HL-60 (cell line): ENCODE measurements around the gene FNIP2.

ENCODE experiments used
- DNase-seq, 2 experiments: peaks; one replicate each; pipeline ENCODE4 v3.0.0-alpha.2; 2010 to 2020; ENCODE audit warnings: low read depth in 1 of 2, low spot score in 1 of 2
- H3K27ac ChIP-seq: fragments of 250-450 bp; sonication (Bioruptor Pico); replicated peaks from 2 replicates; pipeline ENCODE4 v1.5.1; 2020; ENCODE audit warnings: mild to moderate bottlenecking, moderate library complexity
- H3K27me3 ChIP-seq: fragments of 250-450 bp; sonication (Bioruptor Pico); 2 replicates; pipeline ENCODE4 v1.5.1; 2021; ENCODE audit warnings: mild to moderate bottlenecking, moderate library complexity; ENCODE audit not compliant: insufficient read depth, poor library complexity, severe bottlenecking
- H3K4me3 ChIP-seq: replicated peaks from 2 replicates; pipeline ENCODE4 v1.5.1; 2011; ENCODE audit warnings: mild to moderate bottlenecking, control low read depth, low read length; ENCODE audit not compliant: insufficient read depth
- GABPA ChIP-seq: IDR thresholded peaks from 2 replicates; pipeline ENCODE4 v1.6.1; 2012; ENCODE audit warnings: low read depth
- POLR2AphosphoS5 ChIP-seq: IDR thresholded peaks from 2 replicates; pipeline ENCODE4 v1.6.1; 2012; ENCODE audit warnings: low read depth
- SPI1 ChIP-seq: IDR thresholded peaks from 2 replicates; pipeline ENCODE4 v1.6.1; 2012; ENCODE audit warnings: low read depth, mild to moderate bottlenecking, borderline replicate concordance
- TF ChIP-seq, protein P1 (sequence below): IDR thresholded peaks from one replicate; pipeline ENCODE4 v1.5.1; 2011; ENCODE audit warnings: low read length, control low read depth, inconsistent platforms; ENCODE audit not compliant: insufficient read depth
- TF ChIP-seq, protein P2 (sequence below): IDR thresholded peaks from 2 replicates; pipeline ENCODE4 v1.6.1; 2012; ENCODE audit warnings: low read depth; ENCODE audit not compliant: insufficient replicate concordance

The FNIP2 gene

DNA sequence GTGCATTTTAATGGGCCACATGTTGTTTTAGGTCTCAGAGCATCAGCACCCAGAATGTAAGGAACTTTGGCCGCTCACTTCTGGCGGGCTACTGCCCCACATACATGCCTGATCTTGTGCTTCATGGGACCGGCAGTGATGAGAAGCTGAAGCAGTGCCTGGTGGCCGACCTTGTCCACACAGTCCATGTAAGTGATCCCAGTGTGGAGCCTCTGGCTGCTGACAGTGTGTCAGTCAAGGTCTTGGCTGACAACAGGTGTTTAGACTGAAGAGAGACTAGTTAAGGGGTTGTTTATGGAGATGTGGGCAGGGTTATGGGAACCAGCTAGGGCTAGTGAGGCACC is 101.4 kb downstream of the FNIP2 start:
- TF ChIP-seq GABPA (no peak), SPI1 (no peak)
- Histone ChIP-seq H3K4me3 (no peak overlapping the region), H3K27ac (no peak overlapping the region), H3K27me3 (no peaks in the 10 kb centered on the region)
- DNase-seq: no peak

DNA sequence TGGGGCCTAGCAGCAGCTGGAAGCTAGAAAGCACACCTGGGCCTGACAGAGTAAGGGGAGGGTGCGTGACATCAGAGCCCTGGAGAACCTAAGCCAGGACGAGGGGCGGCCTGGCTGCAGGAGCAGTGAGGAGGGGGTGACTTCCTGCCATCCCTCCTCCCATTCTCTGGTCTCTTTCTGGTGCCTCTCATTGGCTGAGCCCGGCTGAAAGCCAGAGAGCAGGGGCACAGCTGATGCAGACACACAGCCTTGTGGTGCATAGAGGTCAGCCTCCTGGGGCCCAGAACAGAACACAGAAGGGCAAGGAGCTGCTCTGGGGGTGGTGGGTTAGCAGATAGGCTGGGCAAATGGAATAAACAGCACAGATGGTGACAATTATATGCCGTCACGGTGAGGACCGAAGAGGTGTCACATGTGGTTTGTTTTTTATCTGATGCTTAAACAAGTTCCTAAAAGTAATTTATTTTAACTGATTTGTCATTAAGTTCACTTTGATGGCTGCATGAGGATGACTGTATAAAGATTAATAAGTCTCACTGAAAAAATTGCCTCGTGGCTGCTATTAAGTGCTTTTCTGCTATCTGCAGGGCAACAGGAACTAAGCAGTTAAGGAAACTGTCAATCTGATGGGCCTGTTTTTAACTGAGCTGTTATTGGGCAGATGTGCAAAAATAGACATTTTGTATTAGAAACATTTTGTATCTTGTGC is 102.0 kb downstream of the FNIP2 start:
- H3K27ac ChIP-seq: no peak overlapping the region
- no peak overlapping the region for H3K4me3 ChIP-seq
- no peaks in the 10 kb centered on the region for H3K27me3 ChIP-seq
- DNase-seq: no peak
- TF ChIP-seq, protein P1, sequence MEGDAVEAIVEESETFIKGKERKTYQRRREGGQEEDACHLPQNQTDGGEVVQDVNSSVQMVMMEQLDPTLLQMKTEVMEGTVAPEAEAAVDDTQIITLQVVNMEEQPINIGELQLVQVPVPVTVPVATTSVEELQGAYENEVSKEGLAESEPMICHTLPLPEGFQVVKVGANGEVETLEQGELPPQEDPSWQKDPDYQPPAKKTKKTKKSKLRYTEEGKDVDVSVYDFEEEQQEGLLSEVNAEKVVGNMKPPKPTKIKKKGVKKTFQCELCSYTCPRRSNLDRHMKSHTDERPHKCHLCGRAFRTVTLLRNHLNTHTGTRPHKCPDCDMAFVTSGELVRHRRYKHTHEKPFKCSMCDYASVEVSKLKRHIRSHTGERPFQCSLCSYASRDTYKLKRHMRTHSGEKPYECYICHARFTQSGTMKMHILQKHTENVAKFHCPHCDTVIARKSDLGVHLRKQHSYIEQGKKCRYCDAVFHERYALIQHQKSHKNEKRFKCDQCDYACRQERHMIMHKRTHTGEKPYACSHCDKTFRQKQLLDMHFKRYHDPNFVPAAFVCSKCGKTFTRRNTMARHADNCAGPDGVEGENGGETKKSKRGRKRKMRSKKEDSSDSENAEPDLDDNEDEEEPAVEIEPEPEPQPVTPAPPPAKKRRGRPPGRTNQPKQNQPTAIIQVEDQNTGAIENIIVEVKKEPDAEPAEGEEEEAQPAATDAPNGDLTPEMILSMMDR: no peak
- TF ChIP-seq, protein P2, sequence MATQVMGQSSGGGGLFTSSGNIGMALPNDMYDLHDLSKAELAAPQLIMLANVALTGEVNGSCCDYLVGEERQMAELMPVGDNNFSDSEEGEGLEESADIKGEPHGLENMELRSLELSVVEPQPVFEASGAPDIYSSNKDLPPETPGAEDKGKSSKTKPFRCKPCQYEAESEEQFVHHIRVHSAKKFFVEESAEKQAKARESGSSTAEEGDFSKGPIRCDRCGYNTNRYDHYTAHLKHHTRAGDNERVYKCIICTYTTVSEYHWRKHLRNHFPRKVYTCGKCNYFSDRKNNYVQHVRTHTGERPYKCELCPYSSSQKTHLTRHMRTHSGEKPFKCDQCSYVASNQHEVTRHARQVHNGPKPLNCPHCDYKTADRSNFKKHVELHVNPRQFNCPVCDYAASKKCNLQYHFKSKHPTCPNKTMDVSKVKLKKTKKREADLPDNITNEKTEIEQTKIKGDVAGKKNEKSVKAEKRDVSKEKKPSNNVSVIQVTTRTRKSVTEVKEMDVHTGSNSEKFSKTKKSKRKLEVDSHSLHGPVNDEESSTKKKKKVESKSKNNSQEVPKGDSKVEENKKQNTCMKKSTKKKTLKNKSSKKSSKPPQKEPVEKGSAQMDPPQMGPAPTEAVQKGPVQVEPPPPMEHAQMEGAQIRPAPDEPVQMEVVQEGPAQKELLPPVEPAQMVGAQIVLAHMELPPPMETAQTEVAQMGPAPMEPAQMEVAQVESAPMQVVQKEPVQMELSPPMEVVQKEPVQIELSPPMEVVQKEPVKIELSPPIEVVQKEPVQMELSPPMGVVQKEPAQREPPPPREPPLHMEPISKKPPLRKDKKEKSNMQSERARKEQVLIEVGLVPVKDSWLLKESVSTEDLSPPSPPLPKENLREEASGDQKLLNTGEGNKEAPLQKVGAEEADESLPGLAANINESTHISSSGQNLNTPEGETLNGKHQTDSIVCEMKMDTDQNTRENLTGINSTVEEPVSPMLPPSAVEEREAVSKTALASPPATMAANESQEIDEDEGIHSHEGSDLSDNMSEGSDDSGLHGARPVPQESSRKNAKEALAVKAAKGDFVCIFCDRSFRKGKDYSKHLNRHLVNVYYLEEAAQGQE: no peak
- no peak for TF ChIP-seq POLR2AphosphoS5
- no peak for TF ChIP-seq GABPA
- no peak for TF ChIP-seq SPI1

DNA sequence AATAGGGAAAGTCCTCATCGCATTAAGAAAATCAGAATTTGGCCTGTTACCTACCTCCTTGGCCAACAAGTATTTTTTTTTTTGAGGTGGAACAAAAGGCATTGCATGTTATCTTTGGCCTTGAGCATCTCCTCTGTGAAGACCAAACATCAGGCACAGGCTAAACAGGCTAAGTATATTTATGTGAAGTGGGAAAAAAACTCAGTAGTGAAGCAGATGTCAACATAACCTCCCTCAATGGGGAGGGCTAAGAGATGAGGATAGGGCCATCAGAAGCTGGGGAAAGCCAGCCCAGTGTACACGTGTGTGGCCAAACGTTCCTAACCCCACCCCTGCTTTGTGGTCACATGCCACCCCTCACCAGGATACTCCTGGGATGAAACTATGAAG is 102.5 kb downstream of the FNIP2 start:
- DNase-seq: no peak
- H3K27me3 ChIP-seq: no peaks in the 10 kb centered on the region
- H3K27ac ChIP-seq: no peak overlapping the region
- H3K4me3 ChIP-seq: no peak overlapping the region
- TF ChIP-seq, protein P2: no peak
- TF ChIP-seq, protein P1: no peak
- TF ChIP-seq POLR2AphosphoS5 (no peak), SPI1 (no peak), GABPA (no peak)

DNA sequence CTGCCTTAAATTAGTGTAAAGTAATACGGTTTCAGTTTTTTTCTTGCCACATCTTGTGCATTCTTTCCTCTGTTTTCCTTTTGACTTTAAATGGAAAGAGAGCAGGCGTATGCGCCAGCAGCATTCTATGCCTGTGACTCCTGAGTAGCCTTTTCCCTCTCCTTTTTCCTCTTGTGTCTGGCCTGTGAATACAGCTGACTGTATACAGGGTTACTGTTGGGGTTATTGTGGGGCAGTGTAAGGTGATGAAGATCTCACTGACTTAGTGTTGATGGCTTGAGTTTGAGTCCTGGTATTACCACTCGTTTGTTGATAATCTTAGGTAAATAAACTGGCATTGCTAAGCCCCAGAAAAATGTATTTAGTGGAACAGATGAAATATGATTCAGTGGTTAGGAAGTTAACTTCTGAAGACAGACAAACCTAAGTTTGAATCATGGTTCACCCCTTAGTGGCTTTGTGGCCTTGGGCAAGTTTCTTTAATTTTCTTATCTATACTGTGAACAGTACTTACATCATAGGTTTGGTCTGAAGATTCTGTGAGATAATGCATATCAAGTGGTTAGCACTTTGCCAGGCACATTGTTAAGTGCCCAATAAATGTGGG is 105.1 kb downstream of the FNIP2 start:
- no peak overlapping the region for H3K4me3 ChIP-seq
- TF ChIP-seq GABPA (no peak), SPI1 (no peak), POLR2AphosphoS5 (no peak)
- TF ChIP-seq, protein P1: no peak
- TF ChIP-seq, protein P2: no peak
- no peak for DNase-seq
- H3K27ac ChIP-seq: no peak overlapping the region
- no peaks in the 10 kb centered on the region for H3K27me3 ChIP-seq
